ENCODE results near the gene IFI27L2. TPM values are rescaled to one million over a fixed set of nuclear protein-coding genes. Genes with fewer than 3 reads are reported as not detected.

IFI27L2 gene
- total and polyA plus RNA-seq, 2 of the 8 experiments (the other 6 are each of a cell fraction or from before 2014, with no cell fraction given), result 14.0 to 69.6 TPM

- Histone ChIP-seq H3K9ac (replicated peaks in 1 of 4; ENCODE audit: extremely low read depth in 1 of 4, low read depth in 3 of 4, low read length in 3 of 4) (no peak overlapping the region), H3K23me2 (ENCODE audit: low read depth, low read length) (0 out of 2 replicates have a peak, but pooled peaks cover 2% of the 10 kb centered on the region), H3K27me3 (replicated peaks in 1 of 4; ENCODE audit: control insufficient read depth in 3 of 4, extremely low read depth in 1 of 4, insufficient read depth in 3 of 4, low read length in 3 of 4) (peaks cover 0 to 2% (median 0%) of the 10 kb centered on the region in 4 experiments; a peak in 2 of 7 replicates), H4K20me1 (replicated peaks in 1 of 2; ENCODE audit: control insufficient read depth in 1 of 2, insufficient read depth in 2 of 2, low read length in 2 of 2) (no peaks in the 10 kb centered on the region), H3K4me1 (replicated peaks in 1 of 4; ENCODE audit: control insufficient read depth in 3 of 4, insufficient read depth in 4 of 4, low read length in 3 of 4) (peaks cover 0 to 2% (median 0%) of the 10 kb centered on the region in 4 experiments; a peak in 2 of 7 replicates), H3K18ac (ENCODE audit: extremely low read depth, low read length) (no peak overlapping the region), H3K9me3 (ENCODE audit: insufficient read depth in 2 of 2, low read depth in 1 of 2, low read length in 1 of 2) (peaks cover 2 to 7% of the 10 kb centered on the region in 2 experiments; a peak in 1 of 4 replicates), H3K23ac (ENCODE audit: insufficient read length) (no peak overlapping the region), H3K56ac (replicated peaks; ENCODE audit: insufficient read length, low read depth, low read length) (no peak overlapping the region), H4K91ac (replicated peaks; ENCODE audit: insufficient read length, low read length) (no peak overlapping the region), H2BK120ac (replicated peaks; ENCODE audit: low read depth, low read length) (no peak overlapping the region), H3K79me1 (ENCODE audit: low read depth, low read length) (no peaks in the 10 kb centered on the region), H2AK5ac (ENCODE audit: low read depth, low read length) (no peak overlapping the region), H3K4ac (replicated peaks; ENCODE audit: insufficient read length, low read depth, low read length) (no peak overlapping the region), H2BK12ac (ENCODE audit: low read depth, low read length) (no peak overlapping the region), H2BK20ac (ENCODE audit: low read length) (no peak overlapping the region), H2BK15ac (ENCODE audit: low read length) (no peak overlapping the region), H3K14ac (ENCODE audit: insufficient read length) (no peak overlapping the region), H2BK5ac (ENCODE audit: low read depth, low read length) (no peak overlapping the region), H3K4me3 (ENCODE audit: extremely low read depth in 1 of 4, insufficient read depth in 2 of 4, low read depth in 3 of 4, low read length in 4 of 4) (no peak overlapping the region), H3K27ac (ENCODE audit: low read depth, low read length) (no peak overlapping the region), H4K5ac (ENCODE audit: insufficient read length, low read depth, low read length) (no peak overlapping the region), H3K36me3 (ENCODE audit: control insufficient read depth in 2 of 4, insufficient read depth in 4 of 4, low read length in 3 of 4) (no peaks in the 10 kb centered on the region), H3K79me2 (ENCODE audit: control insufficient read depth in 1 of 2, insufficient read depth in 2 of 2, low read length in 2 of 2) (no peaks in the 10 kb centered on the region), H3K4me2 (ENCODE audit: insufficient read depth in 1 of 2, low read depth in 2 of 2, low read length in 2 of 2) (no peak overlapping the region), H2AFZ (ENCODE audit: low read length) (no peak overlapping the region), H4K8ac (ENCODE audit: extremely low read depth, insufficient read depth, low read length) (no peak overlapping the region)
- POLR2A ChIA-PET (ENCODE audit: partially characterized antibody), result no interaction called here
- 87% methylated on average over 9 of the region's 9 CpGs; no CpG with 5 or more reads in 1 of the 2 experiments for WGBS, 2 experiments (ENCODE audit: extremely low coverage in 1 of 2, insufficient coverage in 1 of 2, insufficient read length in 1 of 2, insufficient replicate concordance in 2 of 2, low coverage in 1 of 2, low lambda C conversion rate in 2 of 2, missing lambda C conversion rate in 1 of 2)
- DNase-seq (ENCODE audit: low read depth in 1 of 2, low spot score in 2 of 2) (no peak), FAIRE-seq (no peak)
- CTCF ChIA-PET (ENCODE audit: partially characterized antibody), result interaction anchor here (1.7 kb wide), 1 partner anchor 13 kb away, joined by 6 read pairs; no protein-coding TSS in a partner anchor
- no peak for TF ChIP-seq TEAD4 (IDR thresholded peaks at IDR 0.05; ENCODE audit: low read depth, low read length)
- TF ChIP-seq GTF2F1 (IDR thresholded peaks at IDR 0.05; ENCODE audit: borderline replicate concordance, low read depth, low read length), result no peak
- TF ChIP-seq SUZ12 (IDR thresholded peaks at IDR 0.05; ENCODE audit: low read length), result no peak
- TF ChIP-seq TAF1 (IDR thresholded peaks at IDR 0.05; ENCODE audit: low read depth, low read length), result no peak
- TF ChIP-seq CBX8 (IDR thresholded peaks at IDR 0.05; ENCODE audit: borderline replicate concordance, low read depth, low read length), result no peak
- no peak for TF ChIP-seq E2F6 (IDR thresholded peaks at IDR 0.05)
- TF ChIP-seq EGR1 (IDR thresholded peaks at IDR 0.05; ENCODE audit: borderline replicate concordance, low read depth, low read length), result no peak
- TF ChIP-seq SAP30 (IDR thresholded peaks at IDR 0.05; ENCODE audit: insufficient read depth, insufficient replicate concordance, low read length), result no peak
- TF ChIP-seq RFX5 (IDR thresholded peaks at IDR 0.05; ENCODE audit: borderline replicate concordance, low read depth, low read length), result no peak
- no peak for TF ChIP-seq KDM5A (IDR thresholded peaks at IDR 0.05; ENCODE audit: low read length)
- TF ChIP-seq BRCA1 (IDR thresholded peaks at IDR 0.05; ENCODE audit: low read depth, low read length), result no peak
- TF ChIP-seq HDAC6 (IDR thresholded peaks at IDR 0.05; ENCODE audit: low read depth, low read length), result no peak
- TF ChIP-seq KDM1A (IDR thresholded peaks at IDR 0.05; ENCODE audit: borderline replicate concordance, low read length), result no peak
- no peak for TF ChIP-seq CTBP2 (IDR thresholded peaks at IDR 0.05; ENCODE audit: borderline replicate concordance, insufficient read depth, insufficient read length, low read length)
Observed at GRCh38 chr14:94123296-94123695, 6.1 kb downstream of the IFI27L2 start.
